Fibroblast of mammary gland (primary cell): ENCODE results near the gene TANC1.

ENCODE experiments used
- DNase-seq: peaks from one replicate; pipeline ENCODE4 v3.0.0-alpha.2; 2010; ENCODE audit warnings: low read depth
- H3K4me3 ChIP-seq: 2 replicates; pipeline ENCODE4 v1.5.1; 2011; ENCODE audit warnings: low read depth, mild to moderate bottlenecking, low read length, moderate library complexity; ENCODE audit not compliant: control insufficient read depth
- CTCF ChIP-seq: conservative IDR thresholded peaks from 2 replicates; pipeline ENCODE4 v1.5.1; 2011; ENCODE audit warnings: low read depth, low read length, inconsistent platforms; ENCODE audit not compliant: control insufficient read depth, insufficient read depth

The TANC1 gene

DNA sequence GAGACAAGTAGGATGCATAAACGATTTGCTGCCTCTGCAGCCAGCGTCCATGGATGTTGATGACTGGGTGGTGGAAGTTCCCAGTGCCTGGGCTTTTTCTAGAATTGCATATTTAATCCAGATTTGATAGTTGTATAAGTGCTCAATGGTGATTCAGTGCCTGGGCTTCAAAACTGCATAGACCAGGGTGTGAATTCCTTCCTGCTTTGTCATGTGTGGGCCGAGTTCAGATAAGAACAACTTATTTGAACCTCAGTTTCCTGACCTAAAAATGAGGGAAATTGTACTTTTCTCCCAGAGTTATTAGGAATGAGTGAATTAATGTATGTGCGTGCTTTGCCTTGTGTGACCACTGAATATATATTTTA, 163.5 kb downstream of the TANC1 start:
- DNase-seq = peak; percentile 95
- no peak overlapping the region for H3K4me3 ChIP-seq
- no peak for TF ChIP-seq CTCF

GRCh38 chr2:159133797-159134196, 165.4 kb downstream of the TANC1 start:
- peak; percentile 58 for DNase-seq
- peak; percentile 33 for TF ChIP-seq CTCF

GRCh38 chr2:159134979-159135378, 166.5 kb downstream of the TANC1 start:
- DNase-seq = no peak
- no peak overlapping the region for H3K4me3 ChIP-seq
- TF ChIP-seq CTCF = no peak

More at GRCh38 chr2:159133797-159134196, 165.4 kb downstream of the TANC1 start:
- no peak overlapping the region for H3K4me3 ChIP-seq

- TF ChIP-seq CTCF = no peak
- no peak for DNase-seq
- no peak overlapping the region for H3K4me3 ChIP-seq
These were observed 168.0 kb downstream of the TANC1 start for GRCh38 chr2:159136391-159136790.

DNA sequence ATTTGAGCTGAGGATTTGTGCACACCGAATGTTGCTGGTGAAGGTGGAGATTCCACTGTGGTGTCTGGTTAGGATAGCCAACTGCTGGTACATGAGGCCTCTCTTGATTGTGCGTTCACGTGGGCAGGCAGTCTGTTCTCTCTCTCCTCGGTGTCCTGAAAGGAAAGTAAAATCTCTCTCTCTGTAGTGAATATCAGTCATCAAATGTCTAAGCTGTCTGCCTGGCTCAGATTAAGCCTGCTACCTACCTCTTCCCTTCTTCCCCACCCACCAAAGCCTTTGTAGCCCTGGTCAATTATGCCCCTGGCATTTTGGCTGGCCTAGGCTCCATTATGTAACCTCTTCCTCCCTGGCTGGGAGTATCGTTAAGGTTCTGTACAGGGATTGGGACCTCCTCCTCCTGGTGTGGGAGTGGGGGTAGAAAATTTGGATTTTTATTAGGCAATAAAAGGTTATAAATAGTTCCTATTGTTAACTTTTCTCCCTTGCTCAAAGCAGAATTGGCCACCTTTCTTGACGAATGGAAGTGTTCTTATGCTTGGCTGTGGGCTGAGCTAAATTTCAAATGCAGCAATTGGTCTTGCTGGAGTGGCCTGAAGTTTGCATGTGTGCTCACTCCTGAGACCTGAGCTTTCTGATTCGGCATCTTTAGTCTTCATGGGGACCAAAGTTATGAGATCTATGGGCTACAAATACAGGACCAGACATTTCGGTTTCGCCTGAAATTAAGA, 169.2 kb downstream of the TANC1 start:
- H3K4me3 ChIP-seq = no peak overlapping the region
- TF ChIP-seq CTCF = no peak
- DNase-seq = peak; percentile 24

GRCh38 chr2:159138642-159139182, 170.3 kb downstream of the TANC1 start:
- no peak for TF ChIP-seq CTCF
- no peak for DNase-seq
- H3K4me3 ChIP-seq = no peak overlapping the region
